OCI-LY3 (cell line): ENCODE measurements around the gene DEXI.

Experiments
- H2AFZ ChIP-seq: fragments of 200-600, 300-600 bp; shearing (Covaris generic); 2 replicates; pipeline ENCODE4 v1.6.0; 2014; ENCODE audit warnings: antibody characterized with exemption, low read depth, low read length
- H3K27ac ChIP-seq: fragments of 200-600, 300-600 bp; sonication (generic); 2 replicates; pipeline ENCODE4 v1.5.1; 2014; ENCODE audit warnings: mild to moderate bottlenecking, low read length, moderate library complexity, mixed read lengths
- H3K27me3 ChIP-seq: fragments of 200-600, 300-600 bp; sonication (generic); 2 replicates; pipeline ENCODE4 v1.6.1; 2014; ENCODE audit warnings: low read depth, low read length, mixed read lengths
- H3K36me3 ChIP-seq: fragments of 200-600, 300-600 bp; sonication (generic); replicated peaks from 2 replicates; pipeline ENCODE3; 2014; ENCODE audit warnings: low read depth, low read length, mixed read lengths
- H3K4me1 ChIP-seq: fragments of 300-600, 200-600 bp; sonication (generic); 2 replicates; pipeline ENCODE4 v1.6.1; 2014; ENCODE audit warnings: low read length, mixed read lengths
- H3K4me2 ChIP-seq: fragments of 200-600, 300-600 bp; sonication (generic); 2 replicates; pipeline ENCODE4 v1.6.1; 2014; ENCODE audit warnings: low read length, mixed read lengths
- H3K4me3 ChIP-seq: fragments of 300-600, 200-600 bp; sonication (generic); 2 replicates; pipeline ENCODE4 v1.5.1; 2014; ENCODE audit warnings: antibody characterized with exemption, mild to moderate bottlenecking, low read length, moderate library complexity
- H3K79me2 ChIP-seq: fragments of 300-600, 200-600 bp; shearing (Covaris generic); 2 replicates; pipeline ENCODE4 v1.6.1; 2014; ENCODE audit warnings: mild to moderate bottlenecking, low read length, mixed read lengths
- H3K9ac ChIP-seq: fragments of 300-600, 200-600 bp; shearing (Covaris generic); 2 replicates; pipeline ENCODE4 v1.6.0; 2014; ENCODE audit warnings: mild to moderate bottlenecking, low read length, moderate library complexity
- H3K9me3 ChIP-seq: fragments of 200-600, 300-600 bp; shearing (Covaris generic); 2 replicates; pipeline ENCODE4 v1.6.1; 2014; ENCODE audit warnings: low read length, mixed read lengths; ENCODE audit not compliant: insufficient read depth
- H4K20me1 ChIP-seq: fragments of 200-600, 300-600 bp; sonication (generic); 2 replicates; pipeline ENCODE4 v1.6.1; 2016; ENCODE audit warnings: low read length, mixed read lengths; ENCODE audit not compliant: insufficient read depth
- CTCF ChIP-seq: fragments of 200-600, 300-600 bp; sonication (generic); IDR thresholded peaks from 2 replicates; pipeline ENCODE4 v1.5.1; 2014; ENCODE audit warnings: antibody characterized with exemption, low read length, low read depth
- EZH2phosphoT487 ChIP-seq: fragments of 200-600 bp; shearing (Covaris generic); IDR thresholded peaks from 2 replicates; pipeline ENCODE4 v1.6.1; 2018; ENCODE audit warnings: antibody characterized with exemption, mixed run types, low read depth

DEXI gene

GRCh38 chr16:10942352-10943063 is at the start of gene DEXI:
Gene DEXI (minus strand): TSS chr16:10942468. CDS start chr16:10942005, 463 bp downstream.
- Histone ChIP-seq H4K20me1 (peaks cover 22% of the 10 kb centered on the region), H3K4me3 (peak within 1 kb of the TSS; percentile 78), H3K27me3 (no peaks in the 10 kb centered on the region), H2AFZ (peak within 1 kb of the TSS; percentile 79), H3K36me3 (peaks cover 25% of the 10 kb centered on the region), H3K9ac (peak within 1 kb of the TSS; percentile 76), H3K27ac (0 out of 2 replicates have a peak within 1 kb of the TSS, but pooled peaks have one; percentile 13), H3K79me2 (peaks cover 56% of the 10 kb centered on the region), H3K4me2 (peak within 1 kb of the TSS; percentile 99), H3K9me3 (no peaks in the 10 kb centered on the region), H3K4me1 (peaks cover 44% of the 10 kb centered on the region)
- TF ChIP-seq EZH2phosphoT487 (no peak), CTCF (no peak)

- Histone ChIP-seq H3K4me1 (peaks cover 56% of the 10 kb centered on the region), H3K79me2 (peaks cover 12% of the 10 kb centered on the region), H3K27ac (no peak overlapping the region), H3K9me3 (no peaks in the 10 kb centered on the region), H3K9ac (no peak overlapping the region), H3K4me2 (no peak overlapping the region), H2AFZ (no peak overlapping the region), H3K36me3 (peaks cover 18% of the 10 kb centered on the region), H3K27me3 (no peaks in the 10 kb centered on the region), H4K20me1 (no peaks in the 10 kb centered on the region), H3K4me3 (no peak overlapping the region)
- no peak for TF ChIP-seq EZH2phosphoT487
- no peak for TF ChIP-seq CTCF
These were observed 48.1 kb upstream of the DEXI start for GRCh38 chr16:10990378-10990777.

DNA sequence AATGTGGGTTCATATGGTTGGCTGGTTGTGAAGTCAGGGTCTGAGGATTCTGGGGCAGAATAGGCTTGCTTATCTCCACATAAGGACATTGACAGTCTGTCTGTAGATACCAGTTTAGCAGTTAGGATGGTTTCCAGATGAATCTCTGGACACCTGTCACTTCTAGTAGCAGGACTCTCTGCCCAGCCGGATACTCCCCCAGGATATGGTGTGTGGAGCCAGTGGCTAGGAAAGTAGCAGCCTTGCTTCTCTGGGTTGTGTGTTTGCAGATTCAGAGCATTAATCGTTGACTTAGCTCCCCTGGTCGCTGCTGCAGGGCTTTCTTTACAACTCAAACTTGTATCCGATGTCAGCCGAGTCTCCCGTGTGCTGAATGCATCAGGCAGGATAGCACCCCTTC is 47.3 kb upstream of the DEXI start:
- H3K4me1 ChIP-seq = peaks cover 57% of the 10 kb centered on the region
- peak overlapping the region; percentile 97 for H3K27ac ChIP-seq

More for the DNA sequence above, 47.3 kb upstream of the DEXI start:
- H3K36me3 ChIP-seq = peaks cover 16% of the 10 kb centered on the region
- peak overlapping the region; percentile 92; the same call in 1 of the 2 replicates for H3K4me2 ChIP-seq
- H2AFZ ChIP-seq = no peak overlapping the region
- peaks cover 12% of the 10 kb centered on the region for H3K79me2 ChIP-seq
- no peak overlapping the region for H3K4me3 ChIP-seq
- no peak for TF ChIP-seq EZH2phosphoT487
- no peak for TF ChIP-seq CTCF
- no peak overlapping the region for H3K9ac ChIP-seq
- no peaks in the 10 kb centered on the region for H3K9me3 ChIP-seq
- H4K20me1 ChIP-seq = no peaks in the 10 kb centered on the region
- H3K27me3 ChIP-seq = no peaks in the 10 kb centered on the region
